Testis (tissue), 3 donors: ENCODE data around the gene RASD2. TPM values are rescaled to one million over a fixed set of nuclear protein-coding genes. Genes with fewer than 3 reads are reported as not detected.

Experiments used
- DNase-seq: peaks from one replicate; pipeline ENCODE4 v3.0.0-alpha.2; 2019
- H3K27ac ChIP-seq, 2 donors: fragments of 200-600 bp; sonication (generic); one replicate each; pipeline ENCODE4 v1.5.1; 2019
- H3K27me3 ChIP-seq: fragments of 200-600 bp; sonication (generic); one replicate; pipeline ENCODE4 v1.5.1; 2019
- H3K36me3 ChIP-seq: fragments of 200-600 bp; sonication (generic); one replicate; pipeline ENCODE4 v1.5.1; 2017; ENCODE audit warnings: low read depth; ENCODE audit errors: missing control alignments
- H3K4me1 ChIP-seq: fragments of 200-600 bp; sonication (generic); one replicate; pipeline ENCODE4 v1.5.1; 2019
- H3K4me3 ChIP-seq, 2 donors: fragments of 200-600 bp; sonication (generic); one replicate each; pipeline ENCODE4 v1.5.1; 2017 to 2019
- H3K9me3 ChIP-seq: fragments of 200-600 bp; sonication (generic); one replicate; pipeline ENCODE4 v1.5.1; 2017
- CTCF ChIP-seq, 3 experiments: fragments of 450-650 bp in 2 of 3; fragments of 200-600 bp in 1 of 3; sonication (generic) in 1 of 3; IDR thresholded peaks; one replicate each; pipeline ENCODE4 v1.5.1; 2016 to 2019; ENCODE audit warnings: antibody characterized with exemption in 3 of 3, mild to moderate bottlenecking in 2 of 3, moderate library complexity in 1 of 3
- POLR2A ChIP-seq: fragments of 450-650 bp; IDR thresholded peaks from one replicate; pipeline ENCODE4 v1.6.1; 2017; ENCODE audit warnings: antibody characterized with exemption, mild to moderate bottlenecking, moderate library complexity
- WGBS, 2 donors: methylation state at CpG; one replicate each; pipeline ENCODE4 v1.1.5; 2018; 5-methylcytosine and 5-hydroxymethylcytosine counted together
- intact Hi-C: fragments of 100-400 bp; cut with DNase I; formaldehyde crosslinking; loops from one replicate; pipeline ENCODE4 v1.15.1; 2023; ENCODE audit warnings: low total_unique reads
- polyA plus RNA-seq: library from polyadenylated mRNA; stranded (reverse); fragments of 350-450 nt; fragmentation: Illumina TruSeq; extraction: RNeasy Lipid Tissue Mini Kit (QIAGEN cat#74804); gene quantifications from one replicate; pipeline ENCODE4 v1.2.3, GENCODE V29; 2014; ENCODE audit warnings: low read depth, low replicate concordance; ENCODE audit not compliant: insufficient read depth
- total RNA-seq, 2 donors: library from RNA; depleted of rRNA; stranded (reverse); fragments of >200 nt; gene quantifications; one replicate each; pipeline ENCODE4 v1.2.3, GENCODE V29; 2016

RASD2 gene
- total and polyA plus RNA-seq, 3 donors from 2014 or later = 1.2 to 1.7 (median 1.7) TPM

DNA sequence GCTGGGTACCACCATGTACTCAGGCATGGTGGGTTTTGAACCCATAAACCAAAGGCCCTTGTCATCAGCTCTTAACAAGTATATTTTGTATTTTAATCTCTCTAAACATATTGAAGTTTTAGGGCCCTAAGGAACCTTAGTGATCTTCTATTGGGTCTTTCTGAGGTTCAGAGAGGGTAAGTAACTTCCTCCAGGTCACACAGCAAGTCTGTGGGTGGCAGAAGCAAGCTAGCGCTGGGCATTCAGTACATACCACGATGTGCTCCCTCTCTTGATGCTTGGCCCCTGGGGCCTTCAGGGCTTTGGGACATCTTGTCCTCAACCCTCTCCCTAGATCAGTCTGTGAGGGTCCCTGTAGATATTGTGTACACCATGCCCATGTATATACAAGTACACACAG lies 12.7 kb downstream of the RASD2 start:
- Histone ChIP-seq H3K27me3 (no peaks in the 10 kb centered on the region), H3K27ac (no peak overlapping the region), H3K4me3 (no peak overlapping the region), H3K4me1 (peaks cover 10% of the 10 kb centered on the region), H3K36me3 (no peaks in the 10 kb centered on the region), H3K9me3 (no peaks in the 10 kb centered on the region)
- intact Hi-C loops = no loop called here
- WGBS, 2 donors = 77 to 88% methylated on average over 2 of the region's 2 CpGs
- no peak for DNase-seq
- TF ChIP-seq CTCF (IDR thresholded peaks at IDR 0.05) (no peak), POLR2A (no peak)

DNA sequence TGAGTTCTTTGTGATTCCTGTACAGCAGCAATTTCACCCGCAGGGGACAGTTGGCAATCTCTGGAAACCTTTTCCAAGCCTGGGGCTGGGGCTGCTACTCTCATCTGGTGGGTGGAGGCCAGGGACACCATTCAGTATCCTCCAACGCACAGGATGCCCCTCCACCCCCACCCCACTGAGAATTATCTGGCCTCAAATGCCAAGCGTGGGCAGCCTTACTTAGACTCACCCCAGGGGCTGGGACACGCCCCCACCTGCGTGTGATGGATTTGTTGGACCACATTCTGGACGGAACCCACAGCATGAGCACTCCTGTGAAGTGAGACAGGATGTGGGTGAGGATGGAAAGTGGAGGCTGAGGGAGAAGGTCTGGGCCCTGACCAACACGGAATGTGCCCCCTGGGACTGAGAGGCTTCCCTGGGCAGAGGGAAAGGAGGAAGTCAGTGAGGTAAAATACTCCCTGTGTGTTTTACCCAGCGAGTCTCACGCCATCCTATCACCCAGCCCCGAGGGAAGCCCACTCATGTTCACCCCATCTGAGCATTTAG lies 13.7 kb downstream of the RASD2 start:
- H3K4me1 ChIP-seq = peaks cover 1% of the 10 kb centered on the region

GRCh38 chr22:35555483-35555890 lies 14.9 kb downstream of the RASD2 start:
- TF ChIP-seq POLR2A (no peak), CTCF (IDR thresholded peaks at IDR 0.05) (no peak)
- intact Hi-C loops = no loop called here
- no peaks in the 10 kb centered on the region for H3K4me1 ChIP-seq
- WGBS, 2 donors = 71 to 73% methylated on average over 13 of the region's 13 CpGs
- no peak overlapping the region for H3K27ac ChIP-seq
- H3K4me3 ChIP-seq = no peak overlapping the region
- DNase-seq = no peak
- no peaks in the 10 kb centered on the region for H3K27me3 ChIP-seq
- H3K36me3 ChIP-seq = no peaks in the 10 kb centered on the region
- H3K9me3 ChIP-seq = no peaks in the 10 kb centered on the region

More for the DNA sequence above, 13.7 kb downstream of the RASD2 start:
- H3K9me3 ChIP-seq = no peaks in the 10 kb centered on the region
- H3K27me3 ChIP-seq = no peaks in the 10 kb centered on the region
- no peak overlapping the region for H3K27ac ChIP-seq
- no peak overlapping the region for H3K4me3 ChIP-seq
- H3K36me3 ChIP-seq = no peaks in the 10 kb centered on the region
- intact Hi-C loops = no loop called here
- WGBS, 2 donors = 70 to 78% methylated on average over 10 of the region's 10 CpGs
- no peak for DNase-seq
- TF ChIP-seq POLR2A (no peak), CTCF (IDR thresholded peaks at IDR 0.05) (no peak)

DNA sequence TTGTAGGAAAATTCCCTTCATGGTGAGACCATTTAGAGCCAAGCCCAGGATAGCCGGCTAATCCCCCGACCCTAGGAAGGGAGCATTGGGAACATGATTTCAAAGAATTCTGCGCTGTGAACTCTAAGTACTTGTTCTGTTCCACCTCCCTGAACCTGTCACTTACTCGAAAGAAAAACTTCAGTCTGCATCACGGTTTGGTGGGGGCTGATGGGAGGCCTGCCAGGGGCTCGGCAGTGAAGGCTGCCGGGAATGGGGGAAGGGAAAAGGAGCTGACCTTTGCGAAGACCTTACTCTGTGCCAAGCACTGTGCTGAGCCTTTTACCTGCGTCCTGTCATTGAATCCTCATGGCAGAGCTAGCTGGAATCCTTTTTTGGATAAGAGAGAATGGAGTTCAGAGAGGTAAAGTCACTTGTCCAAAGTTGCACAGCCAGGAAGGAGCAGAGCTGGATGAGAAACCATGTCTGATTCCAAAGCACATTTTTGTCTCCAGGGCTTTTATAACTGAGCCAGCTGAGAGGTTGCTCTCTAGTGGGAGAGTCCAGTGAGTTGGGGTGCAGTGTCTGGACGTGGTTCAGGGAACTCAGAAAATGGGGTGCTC lies 15.4 kb downstream of the RASD2 start:
- H3K27ac ChIP-seq = no peak overlapping the region
- H3K27me3 ChIP-seq = no peaks in the 10 kb centered on the region
- H3K4me1 ChIP-seq = no peaks in the 10 kb centered on the region
- intact Hi-C loops = no loop called here
- 55 to 56% methylated on average over 10 of the region's 10 CpGs for WGBS, 2 donors
- H3K9me3 ChIP-seq = no peaks in the 10 kb centered on the region
- no peaks in the 10 kb centered on the region for H3K36me3 ChIP-seq
- no peak overlapping the region for H3K4me3 ChIP-seq
- TF ChIP-seq POLR2A = no peak
- no peak for TF ChIP-seq CTCF (IDR thresholded peaks at IDR 0.05)
- no peak for DNase-seq

DNA sequence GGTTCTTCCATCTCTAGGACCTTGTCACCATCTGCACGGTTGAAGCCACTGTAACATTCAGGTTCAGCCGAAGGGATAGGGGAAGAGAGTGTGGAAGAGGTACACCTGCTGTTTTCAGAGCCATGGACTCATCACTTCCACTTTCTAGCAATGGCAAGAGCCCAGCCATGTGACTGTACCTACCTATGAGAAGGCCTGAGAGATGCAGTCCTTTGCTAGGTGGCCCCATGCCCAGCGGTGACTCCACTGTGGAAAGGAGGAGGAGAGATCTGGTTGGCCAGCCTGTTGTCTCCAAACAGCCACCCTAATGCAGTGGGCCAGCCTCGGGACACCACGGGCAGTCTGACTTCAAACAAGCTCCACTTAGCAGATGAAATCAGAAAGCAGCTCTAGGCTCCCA lies 16.0 kb downstream of the RASD2 start:
- 96 to 100% methylated on average over 4 to 5 of the region's 5 CpGs for WGBS, 2 donors
- TF ChIP-seq CTCF (IDR thresholded peaks at IDR 0.05) = no peak
- Histone ChIP-seq H3K4me3 (no peak overlapping the region), H3K9me3 (no peaks in the 10 kb centered on the region), H3K4me1 (no peaks in the 10 kb centered on the region), H3K36me3 (no peaks in the 10 kb centered on the region), H3K27ac (no peak overlapping the region), H3K27me3 (no peaks in the 10 kb centered on the region)
- no peak for DNase-seq
- intact Hi-C loops = no loop called here
